ENCODE results near the gene RETN.

The RETN gene

GRCh38 chr19:7661744-7662538 lies 6.9 kb upstream of the RETN start:
- FAIRE-seq: no peak

GRCh38 chr19:7662657-7663056 lies 6.2 kb upstream of the RETN start:
- no peak for FAIRE-seq

- FAIRE-seq: no peak
These were observed 5.1 kb upstream of the RETN start for GRCh38 chr19:7663706-7664105.

GRCh38 chr19:7665076-7665475 lies 3.8 kb upstream of the RETN start:
- FAIRE-seq: no peak

- no peak for FAIRE-seq
These were observed 792 bp downstream of the RETN start for GRCh38 chr19:7669641-7670040.

GRCh38 chr19:7670150-7670783 lies 1.4 kb downstream of the RETN start:
- no peak for FAIRE-seq

GRCh38 chr19:7670790-7671189 lies 1.9 kb downstream of the RETN start:
- no peak for FAIRE-seq

GRCh38 chr19:7672522-7672921 lies 3.7 kb downstream of the RETN start:
- no peak for FAIRE-seq

- no peak for FAIRE-seq
These were observed 5.5 kb downstream of the RETN start for GRCh38 chr19:7674010-7675005.

- FAIRE-seq: no peak
These were observed 7.5 kb downstream of the RETN start for GRCh38 chr19:7676376-7676775.

- no peak for FAIRE-seq
These were observed 8.0 kb downstream of the RETN start, which contains the start of gene MCEMP1 for GRCh38 chr19:7676854-7677253. MCEMP1 (plus strand) TSS chr19:7677090; CDS start chr19:7677121, 31 bp downstream.

- FAIRE-seq: no peak
These were observed 8.9 kb downstream of the RETN start for GRCh38 chr19:7677669-7678311.

- no peak for FAIRE-seq
These were observed 10.3 kb downstream of the RETN start for GRCh38 chr19:7678971-7679751.

- no peak for FAIRE-seq
These were observed 11.1 kb downstream of the RETN start for GRCh38 chr19:7679771-7680605.

GRCh38 chr19:7680606-7681339 lies 11.9 kb downstream of the RETN start, which contains the start of gene TRAPPC5:
TRAPPC5 (plus strand) TSS chr19:7680833; CDS start chr19:7682254, 1,421 bp downstream.
- no peak for FAIRE-seq

GRCh38 chr19:7681340-7682174 lies 12.7 kb downstream of the RETN start:
- no peak for FAIRE-seq

- no peak for FAIRE-seq
These were observed 13.5 kb downstream of the RETN start for GRCh38 chr19:7682175-7682855.

All from TTC549 (cell line).